Hippocampal formation (tissue), 2 donors: ENCODE measurements around the gene PLVAP.
A peak's percentile ranks its signal among the peaks of the same experiment; 100 is the strongest.

Experiments
- DNase-seq, 2 donors: peaks; one replicate each; lab custom pipeline; 2025; lab: John Stamatoyannopoulos, UW

PLVAP gene

DNA sequence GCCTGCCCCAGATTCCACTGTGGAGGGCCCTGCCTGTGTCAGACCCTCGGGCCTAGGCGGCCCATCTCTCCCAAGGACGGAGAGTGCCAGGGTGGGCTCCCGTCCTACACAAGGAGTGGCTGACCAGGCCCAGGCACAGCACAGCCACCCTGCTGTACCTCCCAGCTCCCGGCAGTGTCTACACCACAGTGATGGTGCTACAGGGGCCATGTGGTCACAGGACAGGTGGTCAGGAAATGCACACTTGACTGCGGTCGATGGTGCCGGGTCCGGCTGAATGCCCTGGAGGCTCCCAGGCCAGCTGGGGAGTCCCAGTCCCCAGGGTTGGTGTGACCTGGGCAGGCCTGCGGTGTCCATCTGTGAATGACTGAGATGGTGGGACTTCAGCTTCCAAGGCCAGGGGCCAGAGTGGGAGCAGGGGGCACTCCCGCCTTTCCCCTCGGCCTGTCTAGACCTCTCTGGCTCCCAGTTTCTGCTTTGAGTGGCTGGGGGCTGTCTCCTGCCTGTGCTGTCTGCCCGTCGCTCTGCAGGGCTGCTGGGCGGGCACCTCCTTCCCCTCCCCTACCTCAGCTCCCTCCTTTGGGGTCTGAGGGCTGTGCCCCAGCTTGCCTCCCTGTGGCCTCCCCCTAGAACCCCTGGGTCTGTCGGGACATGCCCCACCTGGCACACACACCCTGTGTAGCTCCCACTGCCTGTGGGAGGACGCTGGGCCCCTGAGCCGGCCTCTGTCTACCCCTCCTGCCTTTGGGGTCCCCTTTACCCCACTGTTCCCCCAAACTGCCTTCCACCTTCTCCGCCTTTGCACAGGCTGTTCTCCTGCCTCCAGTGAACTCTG is 55.3 kb downstream of the PLVAP start:
- DNase-seq, result no peak

DNA sequence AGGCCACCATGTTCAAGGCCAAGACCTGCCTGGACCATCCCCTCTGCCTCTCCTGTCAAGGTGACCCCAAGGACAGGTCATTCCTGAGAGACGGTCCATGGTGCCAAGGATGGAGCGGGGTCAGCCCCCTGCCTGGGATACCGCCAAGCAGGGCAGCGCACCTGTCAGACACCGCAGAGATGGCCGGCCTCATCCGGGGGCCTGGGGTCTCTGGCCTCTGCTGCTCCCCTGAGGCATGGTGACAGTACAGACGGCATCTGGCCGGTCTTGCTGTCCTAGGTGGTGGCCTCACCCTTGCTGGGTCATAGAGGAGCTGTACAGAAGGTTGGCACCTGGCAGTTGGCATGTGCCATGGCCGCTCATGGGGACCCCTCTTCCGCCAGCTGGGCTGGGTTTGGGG is 56.7 kb downstream of the PLVAP start:
- DNase-seq, result no peak

DNA sequence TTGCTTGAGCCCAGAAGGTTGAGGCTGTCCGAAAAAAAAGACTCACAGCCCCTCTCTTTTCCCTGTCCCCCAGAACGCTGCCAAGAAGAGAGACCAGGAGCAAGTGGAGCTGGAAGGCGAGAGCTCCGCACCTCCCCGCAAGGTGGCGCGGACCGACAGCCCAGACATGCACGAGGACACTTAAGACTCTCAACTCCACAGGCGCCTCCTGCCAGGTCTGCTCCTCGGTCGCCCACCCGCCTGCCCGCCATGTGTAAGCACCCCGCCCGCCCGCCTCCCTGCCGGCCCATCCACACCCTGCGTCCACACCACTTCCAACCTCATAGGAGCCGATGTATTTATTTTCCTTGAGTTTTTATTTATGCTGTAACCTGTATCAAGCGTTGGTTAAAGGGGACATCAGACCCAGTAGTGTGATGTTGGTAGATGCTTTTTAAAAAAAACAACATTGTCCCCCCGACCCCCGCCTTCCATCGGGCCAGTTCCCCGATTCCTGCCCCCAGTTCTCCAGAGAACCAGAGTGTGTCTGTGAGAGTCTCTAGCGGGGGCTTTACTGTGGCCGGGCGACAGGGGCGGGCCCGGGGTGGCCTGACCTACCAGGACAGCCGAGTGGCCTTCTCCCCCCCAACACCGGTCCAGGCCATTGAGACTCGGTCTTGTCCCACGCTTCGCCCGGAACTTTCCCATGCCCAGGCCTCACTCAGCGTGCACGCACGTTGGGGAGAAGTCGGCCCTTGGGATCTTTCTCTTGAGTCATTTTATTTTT is 57.5 kb downstream of the PLVAP start:
- DNase-seq, result no peak

DNA sequence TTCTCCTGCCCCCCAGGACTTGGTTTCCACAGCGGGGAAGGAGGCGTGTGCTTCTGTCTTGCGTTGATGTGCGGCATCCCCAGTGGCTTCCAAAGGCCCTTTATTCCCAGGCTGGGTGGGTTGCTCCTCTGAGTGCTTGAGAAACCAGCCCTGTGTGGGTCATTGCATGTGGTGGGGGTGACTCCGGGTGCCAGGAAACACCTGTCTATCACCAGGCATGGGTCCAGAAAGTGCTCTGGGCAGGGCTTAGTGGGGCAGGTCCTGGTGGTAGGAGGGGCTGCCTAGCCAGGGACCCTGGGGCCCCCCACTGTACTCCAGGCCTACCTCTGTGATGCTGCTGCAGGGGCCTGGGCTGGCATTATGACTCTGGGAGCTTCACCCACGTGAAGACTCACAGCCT is 58.2 kb downstream of the PLVAP start:
- no peak for DNase-seq

DNA sequence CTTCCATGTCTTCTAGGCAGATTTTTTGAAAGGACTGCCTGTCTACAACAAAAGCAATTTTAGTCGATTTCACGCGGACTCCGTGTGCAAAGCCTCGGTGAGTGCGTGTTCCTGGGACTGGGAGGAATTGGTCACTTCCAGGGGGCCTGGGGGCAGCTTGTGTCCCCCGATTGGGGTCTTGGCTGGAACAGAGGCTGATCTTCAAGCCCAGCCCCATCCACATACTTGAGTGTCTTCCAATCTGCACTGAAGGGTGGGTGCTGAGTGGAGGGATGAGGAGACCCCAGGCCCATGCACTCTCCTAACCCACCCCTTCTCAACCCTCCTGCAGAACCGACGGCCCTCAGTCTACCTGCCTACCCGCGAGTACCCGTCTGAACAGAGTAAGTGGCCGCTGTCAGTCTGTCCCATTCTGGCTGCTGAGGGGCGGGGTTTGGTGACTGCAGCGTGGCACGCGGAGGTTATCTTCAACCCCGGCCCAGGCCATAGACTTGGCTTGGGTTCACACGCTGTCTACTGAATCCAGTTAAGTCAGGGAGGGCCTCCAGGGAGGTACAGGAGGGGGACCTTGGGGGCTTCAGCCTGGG is 63.0 kb downstream of the PLVAP start:
- no peak for DNase-seq

DNA sequence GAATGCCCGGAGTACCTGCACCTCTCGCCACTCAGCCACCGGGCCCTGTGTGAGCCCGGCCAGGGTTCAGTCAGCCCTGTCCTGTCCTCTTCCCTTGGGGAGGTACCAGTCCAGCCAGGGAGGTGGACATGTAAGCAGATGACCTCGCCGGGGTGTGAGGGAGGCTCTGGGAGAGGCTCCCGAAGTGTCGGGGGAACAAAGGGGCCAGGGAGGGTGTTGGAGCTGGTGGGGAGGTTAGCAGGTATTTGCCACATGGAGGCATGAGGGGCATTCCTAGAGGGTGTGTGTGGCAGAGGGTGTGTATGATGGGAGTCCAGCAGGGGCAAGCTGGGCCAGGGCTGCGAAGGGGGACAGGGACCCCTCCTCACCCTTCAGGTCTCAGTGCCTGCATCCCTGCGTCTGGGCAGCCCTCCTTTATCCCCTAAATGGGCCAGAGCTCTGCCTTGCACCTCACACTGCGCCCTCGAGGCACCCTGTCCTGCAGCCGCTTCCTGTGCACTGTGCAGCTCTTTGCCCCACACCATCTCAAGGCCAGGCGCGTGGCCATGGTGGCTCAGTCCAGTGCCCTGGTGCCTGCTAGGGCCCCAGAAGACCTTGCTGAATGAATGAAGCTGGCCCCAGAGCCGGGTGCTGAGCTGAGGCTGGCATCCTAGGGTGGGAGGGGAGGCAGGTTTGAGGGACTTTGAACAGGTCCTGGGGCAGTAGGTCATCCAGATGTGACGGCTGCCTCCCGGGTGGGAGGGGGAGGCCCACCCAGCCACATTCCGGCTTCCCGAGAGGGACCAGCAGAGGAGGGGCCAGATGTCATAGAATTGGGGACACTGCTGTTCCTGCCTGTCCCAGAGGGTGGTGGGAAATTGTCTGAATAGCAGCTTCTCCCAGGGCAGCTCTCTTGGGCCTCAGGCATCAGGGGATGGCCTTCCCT is 64.7 kb downstream of the PLVAP start:
- no peak for DNase-seq

DNA sequence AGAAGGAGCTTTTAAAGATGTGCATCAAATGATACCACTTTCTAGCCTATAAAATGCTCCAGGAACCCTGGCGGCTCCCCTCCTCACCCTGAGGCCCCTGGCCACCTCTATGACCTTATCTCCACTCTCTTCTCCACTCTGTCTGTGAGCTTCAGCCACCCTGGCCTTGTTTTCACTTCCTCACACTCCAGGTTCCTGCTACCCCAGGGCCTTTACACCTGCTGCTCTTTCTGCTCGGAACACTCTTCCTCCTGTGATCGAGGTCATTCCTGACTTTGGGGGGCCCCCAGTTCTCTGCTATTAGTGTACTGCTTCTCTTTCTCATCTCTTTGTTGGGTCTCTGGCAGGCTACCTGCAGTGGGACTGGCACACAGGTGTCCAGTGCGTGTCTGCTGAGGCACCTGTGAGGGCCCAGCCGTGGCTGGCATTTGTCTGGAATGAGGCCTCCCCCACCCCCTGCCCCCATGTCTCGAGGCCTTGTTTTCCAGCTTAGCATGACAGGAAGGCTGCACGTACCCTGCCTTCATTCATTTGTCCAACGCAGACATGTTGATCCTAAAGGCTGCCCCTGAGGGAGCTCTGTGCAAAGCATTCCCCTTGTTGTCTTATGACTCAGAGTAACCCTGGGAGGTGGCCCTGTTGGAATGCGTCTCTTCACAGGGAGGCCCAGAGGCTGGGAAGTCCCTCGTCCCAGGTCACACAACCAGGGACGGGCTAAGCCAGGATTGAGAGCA is 65.5 kb downstream of the PLVAP start:
- DNase-seq, result no peak

DNA sequence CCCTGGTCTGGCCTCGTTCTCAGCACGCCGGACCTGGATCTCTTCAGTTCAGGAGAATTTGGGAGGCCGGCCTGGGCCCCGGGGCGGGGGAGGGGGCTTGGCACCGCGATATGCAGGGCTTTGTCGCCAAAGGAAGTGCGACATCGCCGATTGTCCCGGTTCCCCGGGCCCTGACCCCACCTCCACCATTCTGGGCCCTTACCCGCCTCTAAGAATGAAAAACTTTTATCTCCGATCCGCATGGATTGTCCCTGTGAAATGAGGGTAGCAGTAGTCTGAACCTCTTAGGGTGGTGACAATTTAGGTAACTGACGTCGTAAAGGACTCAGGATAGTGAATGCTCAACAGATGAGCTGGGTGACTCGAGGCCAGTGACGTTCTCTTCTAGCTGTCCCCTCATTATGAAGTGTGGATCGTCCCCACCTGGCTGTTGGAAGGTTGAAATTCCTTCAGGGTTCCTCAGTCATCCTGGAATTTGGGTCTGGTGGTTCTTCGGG is 67.1 kb downstream of the PLVAP start:
- no peak for DNase-seq

DNA sequence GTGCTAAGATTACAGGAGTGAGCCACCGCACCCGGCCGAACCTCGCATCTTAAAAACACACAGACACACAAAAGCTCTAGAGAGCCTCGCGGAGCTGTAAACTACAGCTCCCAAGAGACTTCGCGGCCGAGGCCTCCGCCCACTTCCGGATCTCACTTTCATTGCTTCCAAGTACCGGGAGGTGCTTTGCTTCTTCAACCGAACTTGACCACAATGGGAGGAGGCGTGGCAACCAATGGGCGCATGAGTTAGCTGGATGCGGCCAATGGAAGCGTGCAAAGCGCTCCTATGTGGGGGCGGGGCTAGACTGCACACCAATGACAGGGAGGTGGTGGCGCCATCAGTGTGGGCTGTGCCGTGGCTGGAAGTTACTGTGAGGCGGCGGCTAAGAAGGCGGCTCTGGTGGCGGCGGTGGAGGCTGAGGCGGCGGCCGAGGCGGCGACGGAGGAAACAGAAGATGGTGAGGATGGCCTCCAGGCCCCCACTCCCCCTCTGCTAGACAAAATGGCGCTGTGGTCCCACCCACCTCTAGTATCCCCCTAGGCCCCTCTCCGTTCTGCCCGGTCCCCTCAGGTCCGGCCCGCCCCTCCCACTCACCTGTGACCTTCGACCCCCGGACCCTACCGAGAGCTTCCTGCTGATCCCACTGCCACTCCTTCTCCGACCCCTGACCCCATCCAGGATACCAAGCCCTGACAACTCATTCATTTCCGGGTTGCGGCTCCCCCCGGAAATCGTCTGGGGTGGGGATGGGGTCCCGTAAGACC is 67.8 kb downstream of the PLVAP start, which contains the start of gene DDA1:
Gene DDA1 (plus strand): TSS at position 366 of the 767 bp plus-strand sequence. CDS start 92 bp downstream, at position 458.
- DNase-seq, result peak; percentile 98 to 99

DNA sequence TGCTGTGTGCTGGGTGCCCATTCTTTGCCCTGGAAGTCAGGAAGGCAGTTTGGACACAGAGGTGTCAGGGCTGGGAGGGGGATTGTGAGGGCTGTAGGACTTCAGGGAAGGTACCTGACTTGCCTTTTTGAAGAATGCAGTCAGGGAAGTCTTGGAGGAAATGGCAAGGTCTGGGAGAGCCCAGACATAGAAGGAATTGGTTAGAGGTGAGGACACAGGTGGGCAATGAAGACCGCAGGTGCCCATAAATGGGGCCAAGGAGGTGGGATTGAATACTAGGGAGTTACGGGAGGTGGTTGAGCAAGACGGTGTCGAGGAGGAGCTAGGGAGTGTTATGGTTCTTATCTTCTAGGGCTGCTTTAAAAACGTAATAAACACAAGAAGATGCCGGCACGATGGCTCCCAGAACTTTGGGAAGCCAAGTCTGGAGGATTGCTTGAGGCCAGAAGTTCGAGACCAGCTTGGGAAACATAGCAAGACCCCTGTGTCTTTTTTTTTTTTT is 69.2 kb downstream of the PLVAP start:
- no peak for DNase-seq

DNA sequence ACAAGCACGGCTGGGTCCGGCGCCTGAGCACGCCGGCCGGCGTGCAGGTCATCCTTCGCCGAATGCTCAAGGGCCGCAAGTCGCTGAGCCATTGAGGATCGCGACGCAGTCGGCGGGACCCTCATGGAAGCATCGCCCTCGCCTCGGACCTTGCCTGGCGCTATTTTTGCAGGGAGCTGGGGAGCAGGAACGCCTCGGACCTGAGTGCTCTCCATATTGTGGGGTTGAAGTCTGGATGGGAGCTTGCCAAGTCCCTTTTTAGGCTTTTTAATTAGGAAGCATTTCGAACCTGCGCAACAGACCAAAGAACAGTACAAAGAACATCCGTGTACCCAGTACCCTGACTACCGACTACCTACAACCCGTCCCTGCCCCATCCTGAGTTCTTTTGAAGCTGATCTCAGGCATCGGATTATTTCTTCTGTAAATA is 70.8 kb downstream of the PLVAP start:
- no peak for DNase-seq

DNA sequence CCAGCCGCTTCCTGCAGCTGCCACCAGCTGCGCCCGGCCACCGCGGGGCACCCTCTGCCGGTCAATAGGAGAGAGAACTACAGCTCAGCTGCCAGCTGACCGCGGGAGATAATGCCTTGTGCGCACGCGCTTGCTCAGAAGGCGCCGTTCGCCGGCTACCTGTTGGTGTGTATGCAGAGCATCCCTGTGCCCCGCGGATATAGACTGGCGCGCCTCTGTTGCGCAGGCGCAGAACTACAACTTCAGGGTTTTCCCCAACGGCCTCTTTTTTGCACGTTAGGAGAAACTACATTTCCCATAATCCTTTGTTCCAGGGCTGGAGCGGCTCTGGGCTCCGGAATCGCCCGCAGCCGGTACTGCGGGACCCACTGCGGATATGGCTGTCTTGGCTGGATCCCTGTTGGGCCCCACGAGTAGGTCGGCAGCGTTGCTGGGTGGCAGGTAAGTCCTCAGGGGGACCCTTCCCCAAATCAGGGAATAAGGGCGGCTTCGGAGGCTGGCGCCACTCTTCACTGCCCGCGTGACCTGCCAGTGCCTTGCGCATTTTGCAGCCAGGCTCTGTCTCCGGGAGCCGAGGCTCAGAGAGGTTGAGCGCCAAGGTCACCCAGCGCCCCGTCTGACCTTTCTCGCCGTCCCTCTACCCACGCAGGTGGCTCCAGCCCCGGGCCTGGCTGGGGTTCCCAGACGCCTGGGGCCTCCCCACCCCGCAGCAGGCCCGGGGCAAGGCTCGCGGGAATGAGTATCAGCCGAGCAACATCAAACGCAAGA is 71.4 kb downstream of the PLVAP start, which contains the start of gene MRPL34:
Gene MRPL34 (plus strand): TSS at position 356 of the 768 bp plus-strand sequence. CDS start 21 bp downstream, at position 377.
- DNase-seq, result peak; percentile 94

DNA sequence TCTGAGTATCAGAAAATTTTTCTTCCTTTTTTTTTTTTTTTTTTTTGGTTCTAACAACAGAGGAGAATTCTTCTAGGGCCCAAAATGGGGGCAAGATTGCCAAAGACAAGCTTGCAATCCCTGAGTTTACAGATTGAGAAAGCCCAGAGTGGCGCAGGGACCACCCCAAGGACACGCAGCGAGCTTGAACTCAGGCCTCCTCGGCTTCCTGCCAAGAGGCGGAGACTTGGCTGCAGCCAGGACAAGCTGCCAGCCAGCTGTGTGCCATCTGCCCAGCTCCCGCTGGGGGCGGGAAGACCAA is 72.0 kb downstream of the PLVAP start:
- no peak for DNase-seq

DNA sequence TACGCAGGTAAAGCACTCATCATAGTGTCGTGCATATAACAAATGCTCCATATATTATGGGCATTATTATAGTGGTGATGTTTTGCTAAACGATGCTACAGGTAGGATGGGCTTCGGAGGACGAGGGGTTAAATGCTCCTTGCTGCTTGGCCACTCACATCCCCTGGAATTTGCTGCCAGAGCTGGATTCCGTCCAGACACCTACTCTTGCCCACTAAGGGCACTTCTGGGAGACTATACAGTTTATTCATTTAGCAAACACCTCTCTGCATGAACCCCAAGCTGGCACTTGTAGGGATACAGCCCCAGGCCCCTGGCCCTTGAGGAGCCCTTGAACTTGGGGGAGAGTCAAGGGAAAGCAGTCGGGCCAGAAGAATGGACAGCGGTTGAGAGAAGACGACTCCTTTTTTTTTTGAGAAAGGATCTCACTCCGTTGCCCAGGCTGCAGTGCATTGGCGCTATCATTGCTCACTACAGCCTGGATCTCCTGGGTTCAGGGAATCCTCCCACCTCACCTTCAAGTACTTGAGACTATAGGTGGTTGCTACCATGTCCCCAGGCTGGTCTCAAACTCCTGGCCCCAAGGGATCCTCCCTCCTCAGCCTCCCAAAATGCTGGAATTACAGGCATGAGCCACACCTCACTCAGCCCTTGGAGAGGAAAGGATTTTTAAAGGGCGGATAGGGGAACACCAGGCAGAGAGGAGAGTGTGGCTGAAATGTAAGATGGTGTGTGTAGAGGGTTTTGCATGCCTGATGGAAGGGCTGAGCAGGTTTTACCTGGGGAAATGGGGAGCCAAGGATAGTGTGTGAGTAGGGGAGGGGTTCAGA is 72.5 kb downstream of the PLVAP start:
- DNase-seq, result no peak

DNA sequence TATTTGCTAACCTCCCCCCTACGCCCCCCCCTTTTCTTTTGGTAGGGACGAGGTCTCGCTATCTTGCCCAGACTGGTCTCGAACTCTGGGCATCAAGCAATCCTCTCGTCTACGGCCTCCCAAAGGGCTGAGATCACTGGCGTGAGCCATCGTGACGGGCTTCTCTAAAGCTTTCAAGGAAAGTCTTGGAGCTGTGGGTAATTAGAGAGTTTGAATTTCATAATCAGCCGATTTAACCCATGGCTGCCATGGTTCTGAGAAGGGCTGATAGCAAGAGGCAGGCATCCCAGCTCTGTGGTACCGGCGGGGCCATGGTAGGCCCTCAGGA is 73.2 kb downstream of the PLVAP start:
- DNase-seq, result no peak

DNA sequence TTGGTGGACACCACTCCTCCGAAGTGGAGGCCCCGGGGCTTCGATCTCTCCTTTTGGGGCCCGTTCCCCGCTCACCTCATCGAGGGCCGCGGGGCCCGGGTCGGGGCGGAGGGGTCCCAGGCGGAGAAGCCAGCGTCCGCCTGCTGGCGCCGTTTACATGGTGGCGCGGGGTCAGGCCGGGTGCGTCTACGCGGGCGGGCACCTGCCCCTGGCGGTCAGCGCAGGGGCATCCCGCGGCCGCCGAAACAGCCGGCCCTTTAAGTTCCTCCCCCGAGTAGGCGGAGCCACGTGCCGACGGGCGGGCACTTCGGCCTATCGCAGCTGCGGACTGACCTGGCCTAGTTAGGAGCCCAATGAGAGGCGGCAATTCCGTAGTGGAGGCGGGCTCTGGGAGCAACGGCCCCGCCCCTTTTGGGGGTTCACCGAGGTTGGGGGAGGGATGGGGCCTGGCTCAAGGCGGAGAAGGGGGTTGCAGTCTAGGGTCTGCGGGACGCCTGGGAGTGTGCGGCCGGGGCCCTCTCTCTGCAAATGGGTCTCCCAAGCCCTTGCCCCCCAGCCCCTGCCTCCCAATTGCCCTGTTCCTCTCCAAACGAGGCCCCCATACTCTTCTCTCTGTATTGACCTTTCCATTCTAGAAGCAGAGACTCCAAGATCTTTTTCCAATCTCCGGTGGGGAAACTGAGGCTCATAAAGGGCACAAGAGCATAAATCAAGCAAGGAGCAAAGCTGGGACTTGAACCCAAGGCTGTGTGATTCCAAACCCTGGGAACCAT is 73.8 kb downstream of the PLVAP start, which contains the start of gene ABHD8:
Gene ABHD8 (minus strand): TSS at position 259 of the 773 bp plus-strand sequence. CDS start 1,809 bp downstream, outside the sequence.
- DNase-seq, result peak; percentile 79 to 81
